ENCODE results near the gene WDR72.

- TF ChIP-seq POLR2AphosphoS5 (IDR thresholded peaks at IDR 0.05; ENCODE audit: low read depth): no peak
- no peak for TF ChIP-seq CTCF (conservative IDR thresholded peaks at IDR 0.05; ENCODE audit: low read depth in 2 of 2)
These were observed 233.6 kb downstream of the WDR72 start for GRCh38 chr15:53525894-53526293.

All from GM23338 (cell line).